Karpas-422 (cell line): ENCODE measurements around the gene POLQ. TPM values are rescaled to one million over a fixed set of nuclear protein-coding genes. Genes with fewer than 3 reads are reported as not detected.
A peak's percentile ranks its signal among the peaks of the same experiment; 100 is the strongest.

Experiments used
- DNase-seq: peaks from one replicate; pipeline ENCODE4 v3.0.0-alpha.2; 2015
- H2AFZ ChIP-seq: fragments of 200-600 bp; sonication (generic); 2 replicates; pipeline ENCODE4 v1.6.1; 2014; ENCODE audit warnings: antibody characterized with exemption, low read length, mixed read lengths
- H3K27ac ChIP-seq: fragments of 200-600 bp; sonication (generic); 2 replicates; pipeline ENCODE4 v1.5.1; 2014; ENCODE audit warnings: mild to moderate bottlenecking, low read length, moderate library complexity
- H3K27me3 ChIP-seq: fragments of 200-600 bp; sonication (generic); 2 replicates; pipeline ENCODE4 v1.6.1; 2014; ENCODE audit warnings: low read length, mixed read lengths
- H3K36me3 ChIP-seq: fragments of 200-600 bp; sonication (generic); 2 replicates; pipeline ENCODE4 v1.6.1; 2014; ENCODE audit warnings: low read length, mixed read lengths; ENCODE audit not compliant: insufficient read depth
- H3K4me1 ChIP-seq: fragments of 200-600 bp; sonication (generic); 2 replicates; pipeline ENCODE4 v1.6.1; 2014; ENCODE audit warnings: mild to moderate bottlenecking, low read length, mixed read lengths
- H3K4me2 ChIP-seq: fragments of 200-600 bp; sonication (generic); 2 replicates; pipeline ENCODE4 v1.6.1; 2014; ENCODE audit warnings: low read length, low read depth, mild to moderate bottlenecking; ENCODE audit not compliant: poor library complexity, severe bottlenecking
- H3K4me3 ChIP-seq: fragments of 200-600 bp; sonication (generic); 2 replicates; pipeline ENCODE4 v1.5.1; 2014; ENCODE audit warnings: mild to moderate bottlenecking, antibody characterized with exemption, low read length, mixed read lengths
- H3K79me2 ChIP-seq: fragments of 200-600 bp; sonication (generic); 2 replicates; pipeline ENCODE4 v1.6.1; 2014; ENCODE audit warnings: mild to moderate bottlenecking, low read length, mixed read lengths
- H3K9ac ChIP-seq: fragments of 200-600 bp; sonication (generic); 2 replicates; pipeline ENCODE4 v1.6.0; 2014; ENCODE audit warnings: low read length
- H3K9me2 ChIP-seq: fragments of 200-600 bp; sonication (generic), shearing (Covaris generic); replicated peaks from 2 replicates; pipeline ENCODE4 v1.6.0; 2014; ENCODE audit warnings: mild to moderate bottlenecking, low read length, moderate library complexity; ENCODE audit not compliant: insufficient read depth
- H3K9me3 ChIP-seq: fragments of 300-700, 200-600 bp; sonication (generic); 2 replicates; pipeline ENCODE4 v1.6.1; 2014; ENCODE audit warnings: low read length, mixed read lengths
- H4K20me1 ChIP-seq: fragments of 200-600 bp; sonication (generic); 2 replicates; pipeline ENCODE4 v1.6.1; 2014; ENCODE audit warnings: mild to moderate bottlenecking, antibody characterized with exemption, low read length, low read depth; ENCODE audit not compliant: insufficient read depth
- total RNA-seq: library from RNA; depleted of rRNA; stranded (reverse); fragments of >200 nt; shearing (Covaris generic); gene quantifications from 2 replicates; pipeline ENCODE4 v1.2.3, GENCODE V29; 2014; ENCODE audit warnings: low replicate concordance

POLQ gene
- total RNA-seq, 1 experiment from 2014 or later: 9.5 TPM

DNA sequence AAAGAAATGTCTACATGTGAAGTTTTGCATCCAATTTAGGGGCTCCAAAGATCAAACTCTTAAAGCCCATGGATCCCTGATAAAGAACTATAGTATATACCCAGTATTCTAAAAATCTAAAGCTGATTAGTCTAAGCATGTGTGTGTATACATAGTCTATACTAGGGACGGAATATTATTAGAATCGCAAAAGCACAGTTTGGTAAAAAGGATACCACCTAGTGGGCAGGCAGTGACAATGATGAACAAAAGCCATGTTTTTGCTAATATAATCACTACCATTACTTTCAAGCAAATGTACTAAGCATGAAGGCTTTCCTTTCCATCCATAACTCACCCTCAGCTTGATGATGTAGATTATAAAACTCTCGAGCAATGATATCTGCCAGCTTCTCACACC, 16.5 kb downstream of the POLQ start:
- Histone ChIP-seq H3K4me2 (no peak overlapping the region), H3K9me2 (no peaks in the 10 kb centered on the region), H3K79me2 (peaks cover 35% of the 10 kb centered on the region), H3K27me3 (no peaks in the 10 kb centered on the region), H3K27ac (no peak overlapping the region), H4K20me1 (no peaks in the 10 kb centered on the region), H2AFZ (no peak overlapping the region), H3K4me3 (no peak overlapping the region), H3K9me3 (no peaks in the 10 kb centered on the region), H3K36me3 (peaks cover 51% of the 10 kb centered on the region), H3K4me1 (no peaks in the 10 kb centered on the region), H3K9ac (no peak overlapping the region)
- DNase-seq: peak; percentile 65

DNA sequence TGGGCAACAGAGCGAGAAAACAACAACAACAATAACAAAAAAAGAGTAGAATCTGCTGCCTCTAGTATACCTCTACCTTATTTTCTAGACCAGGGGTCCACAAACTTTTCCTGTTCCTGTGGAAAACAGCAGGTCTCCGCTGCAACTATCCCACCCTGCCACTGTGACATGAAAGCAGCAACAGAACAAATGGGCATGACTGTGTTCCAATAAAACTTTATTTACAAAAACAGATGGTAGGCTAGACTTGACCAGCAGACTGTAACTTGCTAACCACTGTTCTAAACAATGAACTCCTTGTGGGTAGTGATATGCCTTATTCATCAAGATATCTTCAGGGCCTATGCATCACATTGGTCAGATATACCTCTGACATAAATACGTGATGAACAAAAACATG, 25.3 kb downstream of the POLQ start:
- H3K27ac ChIP-seq: no peak overlapping the region
- H4K20me1 ChIP-seq: no peaks in the 10 kb centered on the region
- DNase-seq: no peak
- H3K9me3 ChIP-seq: peaks cover 27% of the 10 kb centered on the region
- H3K79me2 ChIP-seq: peaks cover 43% of the 10 kb centered on the region
- H2AFZ ChIP-seq: no peak overlapping the region
- H3K27me3 ChIP-seq: no peaks in the 10 kb centered on the region
- no peaks in the 10 kb centered on the region for H3K4me1 ChIP-seq
- no peaks in the 10 kb centered on the region for H3K9me2 ChIP-seq
- H3K36me3 ChIP-seq: peaks cover 73% of the 10 kb centered on the region
- no peak overlapping the region for H3K4me3 ChIP-seq
- no peak overlapping the region for H3K9ac ChIP-seq
- H3K4me2 ChIP-seq: no peak overlapping the region

DNA sequence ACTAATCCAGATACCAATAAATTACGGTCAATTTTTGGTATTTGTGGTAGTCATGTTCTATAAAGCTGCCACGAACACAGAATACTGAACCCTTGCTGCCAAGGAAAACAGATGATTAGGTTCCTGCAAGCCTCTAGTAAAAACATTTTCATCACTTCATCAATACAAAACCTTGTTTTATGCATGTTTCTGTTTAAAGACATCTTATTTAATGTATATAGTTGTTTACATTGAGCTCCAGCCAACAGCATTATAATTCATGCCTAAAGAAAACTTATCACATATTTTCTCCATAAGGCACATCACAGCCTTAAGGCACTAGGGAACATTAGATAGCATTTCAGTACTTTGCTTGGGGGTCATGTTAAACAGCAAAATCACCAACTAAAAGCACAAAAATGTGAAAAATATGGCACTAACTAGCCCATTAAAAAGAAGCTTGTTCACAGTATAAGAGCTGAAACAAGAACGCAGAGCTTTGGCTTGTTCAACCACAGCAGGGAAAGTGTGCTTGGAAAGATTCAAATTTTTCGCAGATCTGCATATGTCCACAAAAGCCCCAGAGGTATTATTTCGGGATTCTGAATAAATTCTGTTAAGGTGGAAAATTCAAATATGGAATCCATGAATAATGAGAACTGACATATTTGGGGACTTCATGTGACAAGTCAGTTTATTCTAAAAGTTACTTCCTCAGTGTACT, 27.7 kb downstream of the POLQ start:
- no peak overlapping the region for H3K9ac ChIP-seq
- no peak overlapping the region for H3K4me3 ChIP-seq
- H3K4me2 ChIP-seq: no peak overlapping the region
- H3K9me3 ChIP-seq: peaks cover 29% of the 10 kb centered on the region
- H3K4me1 ChIP-seq: no peaks in the 10 kb centered on the region
- no peaks in the 10 kb centered on the region for H3K27me3 ChIP-seq
- H3K36me3 ChIP-seq: peaks cover 76% of the 10 kb centered on the region
- H2AFZ ChIP-seq: no peak overlapping the region
- no peak for DNase-seq
- no peaks in the 10 kb centered on the region for H4K20me1 ChIP-seq
- no peaks in the 10 kb centered on the region for H3K9me2 ChIP-seq
- peaks cover 49% of the 10 kb centered on the region for H3K79me2 ChIP-seq
- H3K27ac ChIP-seq: no peak overlapping the region

DNA sequence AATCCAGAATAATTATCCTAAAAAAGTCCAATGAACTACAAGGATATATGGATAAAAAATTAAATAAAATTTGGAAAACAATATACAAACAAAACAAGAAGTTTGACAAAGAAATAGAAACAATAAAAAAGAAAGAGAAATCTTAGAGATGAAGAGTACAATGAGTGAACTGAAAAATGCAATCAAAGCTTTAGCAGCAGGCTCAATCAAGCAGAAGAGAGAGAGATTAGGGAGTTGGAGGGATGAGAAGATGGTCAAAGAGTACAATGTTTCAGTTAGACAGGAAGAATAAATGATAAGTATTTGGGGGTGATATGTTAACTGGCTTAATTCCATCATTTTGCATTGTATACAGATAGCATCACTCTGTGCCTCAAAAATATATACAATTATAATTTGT, 29.9 kb downstream of the POLQ start:
- Histone ChIP-seq H3K36me3 (peaks cover 64% of the 10 kb centered on the region), H3K9ac (no peak overlapping the region), H3K4me1 (no peaks in the 10 kb centered on the region), H3K9me2 (no peaks in the 10 kb centered on the region), H3K4me3 (no peak overlapping the region), H3K79me2 (peaks cover 49% of the 10 kb centered on the region), H4K20me1 (no peaks in the 10 kb centered on the region), H2AFZ (no peak overlapping the region), H3K27ac (no peak overlapping the region), H3K9me3 (peaks cover 29% of the 10 kb centered on the region), H3K4me2 (no peak overlapping the region), H3K27me3 (no peaks in the 10 kb centered on the region)
- DNase-seq: no peak

DNA sequence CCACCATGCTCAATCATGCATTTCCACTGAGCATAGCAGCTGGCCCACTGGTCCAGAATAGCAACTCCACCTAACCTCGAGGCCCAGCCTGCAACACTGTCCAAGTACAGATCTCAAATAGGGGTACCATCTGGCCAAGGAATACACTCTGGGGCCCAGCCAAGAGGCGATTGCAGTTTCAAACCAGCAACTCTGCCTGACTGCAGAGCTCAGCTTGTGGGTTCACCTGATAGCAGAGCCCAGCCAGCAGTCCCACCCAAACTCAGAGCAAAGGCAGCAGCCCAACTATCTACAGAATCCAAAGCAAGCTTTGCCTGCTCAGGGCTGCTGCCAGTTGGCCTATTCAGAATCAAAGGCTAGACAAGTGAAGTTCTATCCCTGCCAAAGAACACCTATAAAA, 30.5 kb downstream of the POLQ start:
- Histone ChIP-seq H3K4me2 (no peak overlapping the region), H2AFZ (no peak overlapping the region), H3K9ac (no peak overlapping the region), H3K27ac (no peak overlapping the region), H3K9me2 (no peaks in the 10 kb centered on the region), H4K20me1 (no peaks in the 10 kb centered on the region), H3K27me3 (no peaks in the 10 kb centered on the region), H3K9me3 (peaks cover 29% of the 10 kb centered on the region), H3K36me3 (peaks cover 59% of the 10 kb centered on the region), H3K79me2 (peaks cover 49% of the 10 kb centered on the region), H3K4me1 (no peaks in the 10 kb centered on the region), H3K4me3 (no peak overlapping the region)
- DNase-seq: peak; percentile 31

DNA sequence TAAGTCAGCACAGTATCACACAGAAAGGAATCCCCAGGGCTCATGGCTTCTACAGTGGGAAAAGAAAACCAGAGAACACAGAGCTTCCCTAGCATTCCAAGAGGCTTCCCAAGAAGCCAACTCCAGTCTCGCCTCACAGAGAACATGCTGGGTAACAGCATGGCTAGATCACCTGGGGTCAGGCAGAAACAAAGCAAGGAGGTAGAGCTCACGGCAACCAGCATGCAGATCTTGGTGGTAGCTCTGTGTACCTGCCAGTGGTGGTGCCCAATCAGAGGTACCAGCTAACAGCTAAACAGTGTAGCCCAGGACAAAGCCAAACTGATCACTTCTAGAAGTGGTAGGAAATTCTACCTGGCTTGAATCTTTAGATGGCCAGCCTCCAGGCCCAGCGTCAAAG, 31.3 kb downstream of the POLQ start:
- Histone ChIP-seq H2AFZ (no peak overlapping the region), H3K4me1 (no peaks in the 10 kb centered on the region), H3K9ac (no peak overlapping the region), H3K4me2 (no peak overlapping the region), H4K20me1 (no peaks in the 10 kb centered on the region), H3K27me3 (no peaks in the 10 kb centered on the region), H3K9me2 (no peaks in the 10 kb centered on the region), H3K4me3 (no peak overlapping the region), H3K36me3 (peaks cover 60% of the 10 kb centered on the region), H3K79me2 (peaks cover 49% of the 10 kb centered on the region), H3K9me3 (peaks cover 29% of the 10 kb centered on the region), H3K27ac (no peak overlapping the region)
- no peak for DNase-seq

DNA sequence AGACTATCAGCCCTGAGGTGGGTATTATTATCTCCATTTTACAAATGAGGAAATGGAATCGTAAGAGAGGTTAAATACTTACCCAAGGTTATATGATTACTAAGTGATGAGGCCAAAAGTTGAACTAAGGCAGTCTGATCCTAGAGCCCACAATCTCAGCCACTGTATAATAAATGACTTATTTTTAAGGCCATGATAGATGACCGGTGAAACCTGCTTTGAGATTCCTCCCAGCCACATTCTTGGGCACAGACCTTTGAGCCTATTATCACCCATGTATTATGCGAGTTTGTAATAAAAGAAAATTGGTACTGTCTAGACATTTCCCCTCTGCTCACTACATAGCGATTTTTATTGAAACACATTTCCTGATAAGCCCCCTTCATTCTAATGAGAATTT, 37.4 kb downstream of the POLQ start:
- Histone ChIP-seq H3K79me2 (peaks cover 13% of the 10 kb centered on the region; the same call in 1 of the 2 replicates), H3K9me2 (no peaks in the 10 kb centered on the region), H3K9me3 (no peaks in the 10 kb centered on the region), H3K27ac (no peak overlapping the region), H3K36me3 (peaks cover 48% of the 10 kb centered on the region; the same call in 1 of the 2 replicates), H3K9ac (no peak overlapping the region), H4K20me1 (no peaks in the 10 kb centered on the region), H3K27me3 (no peaks in the 10 kb centered on the region), H3K4me1 (no peaks in the 10 kb centered on the region), H2AFZ (no peak overlapping the region), H3K4me3 (no peak overlapping the region), H3K4me2 (no peak overlapping the region)
- DNase-seq: peak; percentile 37

DNA sequence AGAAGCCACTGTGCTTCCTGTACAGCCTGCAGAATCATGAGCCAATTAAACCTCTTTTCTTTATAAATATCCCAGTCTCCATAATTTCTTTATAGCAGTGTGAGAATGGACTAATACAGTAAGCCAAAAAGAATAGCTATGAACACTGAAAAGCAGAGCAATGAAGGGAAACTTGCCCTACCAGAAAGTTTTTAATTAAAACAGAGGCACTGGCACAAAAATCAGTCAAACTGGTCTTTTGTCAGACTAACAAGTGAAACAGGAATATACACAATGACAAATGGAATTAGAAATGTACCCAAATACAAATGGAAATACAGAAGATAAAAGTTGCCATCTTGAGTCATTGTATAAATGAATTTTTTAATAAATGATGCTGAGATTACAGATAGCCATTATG, 40.5 kb downstream of the POLQ start:
- no peaks in the 10 kb centered on the region for H3K9me3 ChIP-seq
- H3K27me3 ChIP-seq: no peaks in the 10 kb centered on the region
- DNase-seq: peak; percentile 36

More for the DNA sequence above, 40.5 kb downstream of the POLQ start:
- Histone ChIP-seq H3K9ac (no peak overlapping the region), H3K27ac (no peak overlapping the region), H3K9me2 (no peaks in the 10 kb centered on the region), H4K20me1 (no peaks in the 10 kb centered on the region), H3K4me2 (no peak overlapping the region), H3K36me3 (peaks cover 50% of the 10 kb centered on the region; the same call in 1 of the 2 replicates), H3K4me1 (no peaks in the 10 kb centered on the region), H3K79me2 (peaks cover 13% of the 10 kb centered on the region; the same call in 1 of the 2 replicates), H2AFZ (no peak overlapping the region), H3K4me3 (no peak overlapping the region)
